GM19025 (cell line): ENCODE results near the gene MAPK8IP2.

ENCODE experiments used
- ATAC-seq: cut with Tn5 transposase; IDR thresholded peaks from one replicate; pipeline ENCODE4 v1.9.1; 2021; ENCODE audit warnings: mild to moderate bottlenecking, low read depth, moderate library complexity; ENCODE audit not compliant: unreplicated experiment

MAPK8IP2 gene

DNA sequence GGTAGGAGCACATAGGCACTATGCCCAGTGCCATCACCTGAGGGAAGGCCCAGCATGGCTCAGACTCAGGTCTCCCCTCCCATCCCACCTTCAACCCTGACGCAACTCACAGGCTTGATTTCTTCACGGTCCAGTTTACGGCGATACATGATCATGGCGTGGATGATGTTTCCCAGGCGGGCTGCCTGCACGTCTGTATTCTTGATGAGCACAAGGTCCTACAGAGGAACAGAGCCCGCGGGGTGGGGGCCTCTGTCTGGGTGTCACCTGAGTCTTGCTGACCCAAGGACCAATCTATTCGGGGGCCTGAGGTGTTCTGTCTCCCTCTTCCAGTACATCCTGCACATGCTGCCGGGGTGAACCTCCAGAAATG is 26.2 kb upstream of the MAPK8IP2 start:
- no peak for ATAC-seq

DNA sequence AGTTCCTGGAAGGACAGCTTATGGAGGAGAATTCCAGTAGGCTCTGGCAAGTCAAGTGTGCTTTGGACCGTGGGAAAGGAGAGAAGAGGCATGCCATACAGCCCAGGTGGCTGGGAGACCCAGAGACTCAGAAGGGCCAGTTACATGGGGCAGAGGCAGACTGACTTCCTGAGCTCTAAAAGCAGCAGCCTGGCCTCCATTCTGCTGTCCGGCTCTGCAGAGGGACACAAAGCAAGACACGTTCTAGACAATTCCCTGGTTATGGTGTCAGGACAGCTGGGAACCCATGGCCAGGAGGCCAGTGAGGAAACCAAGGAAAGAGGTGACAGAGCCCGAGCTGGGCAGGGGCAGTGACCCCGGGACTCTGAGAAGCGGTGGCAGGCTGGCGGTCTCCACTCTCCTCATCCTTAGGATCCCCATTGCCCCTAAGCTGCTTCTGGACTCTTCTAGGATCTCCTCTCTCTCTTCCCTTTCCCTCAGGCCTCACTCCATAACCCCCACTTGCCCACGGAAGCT is 25.1 kb upstream of the MAPK8IP2 start:
- ATAC-seq: no peak

DNA sequence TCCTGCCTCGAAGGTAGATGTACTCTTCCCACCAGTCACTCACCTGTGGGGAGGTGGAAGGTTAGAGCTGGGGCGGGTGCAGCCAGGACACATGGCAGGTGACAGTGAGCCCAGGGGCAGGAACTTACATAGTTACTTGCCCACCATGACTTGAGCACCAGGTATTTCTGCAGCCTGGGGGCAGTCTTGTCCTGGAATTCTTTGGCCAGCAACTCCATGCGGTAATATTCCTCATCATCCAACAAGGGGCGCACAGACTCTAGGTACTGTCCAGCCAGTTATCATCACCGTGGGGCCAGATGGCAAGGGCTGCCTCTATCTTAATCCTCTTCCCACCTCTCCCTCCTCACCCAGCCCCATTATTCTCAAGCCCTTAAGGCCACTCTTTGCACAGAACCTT is 24.5 kb upstream of the MAPK8IP2 start:
- ATAC-seq: no peak

GRCh38 chr22:50576806-50577696 is 23.5 kb upstream of the MAPK8IP2 start:
- no peak for ATAC-seq

DNA sequence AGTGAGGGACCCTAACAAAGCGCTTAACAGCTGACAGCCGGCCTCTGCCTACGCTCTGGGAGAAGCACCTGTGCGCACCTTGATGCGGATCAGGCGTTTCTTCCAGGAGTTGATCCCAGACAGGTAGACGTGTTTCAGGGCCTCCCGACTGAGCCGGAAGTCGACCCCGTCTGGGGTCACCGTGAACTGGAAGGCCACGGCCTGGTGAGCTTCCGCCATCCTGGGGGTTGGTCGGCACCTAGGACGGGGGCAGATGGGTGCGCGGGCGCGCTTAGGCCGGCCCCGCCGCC is 23.0 kb upstream of the MAPK8IP2 start:
- ATAC-seq: no peak

DNA sequence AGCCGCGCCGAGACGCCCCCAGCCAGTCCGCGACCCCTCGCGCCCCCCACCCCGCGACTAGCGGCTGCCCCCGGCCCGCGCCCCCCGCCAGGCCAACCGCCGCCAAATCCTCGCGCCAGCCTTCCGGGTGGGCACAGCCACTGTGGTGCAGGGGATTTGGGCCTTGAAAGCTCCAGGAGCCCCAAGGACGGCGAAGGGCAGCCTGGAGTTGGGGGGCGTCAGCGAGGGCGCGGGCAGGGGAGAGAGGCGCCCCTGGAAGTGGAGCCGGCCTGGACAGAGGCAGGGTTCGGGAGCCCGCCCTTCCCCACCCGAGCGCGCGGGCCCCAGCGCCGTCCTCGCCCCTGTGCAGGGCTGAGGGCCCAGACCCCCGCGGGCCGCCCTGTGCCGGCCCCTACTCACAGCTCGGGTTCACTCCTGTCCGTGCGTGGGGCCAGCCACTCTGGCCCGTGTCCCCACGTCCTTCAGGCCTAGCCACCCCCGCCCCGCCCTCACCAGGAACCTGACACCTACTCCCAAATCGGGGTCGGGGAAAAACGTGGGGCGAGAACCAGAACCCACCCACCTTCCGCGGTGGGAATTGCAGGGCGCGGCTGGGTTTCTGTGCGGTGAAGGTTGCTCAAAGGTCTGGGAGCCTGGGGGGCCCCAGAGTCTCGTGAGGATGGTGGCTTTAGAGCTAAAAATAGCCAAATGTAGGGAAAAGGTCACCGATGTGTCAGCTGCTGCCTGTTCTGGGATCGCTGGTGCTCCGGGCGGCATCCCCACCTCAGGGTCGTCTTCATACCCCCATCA is 22.4 kb upstream of the MAPK8IP2 start, which contains the start of gene CPT1B:
TSS of gene CPT1B (minus strand) at position 441 of the 789 bp plus-strand sequence. CDS start 512 bp downstream, outside the sequence.
- ATAC-seq: no peak

DNA sequence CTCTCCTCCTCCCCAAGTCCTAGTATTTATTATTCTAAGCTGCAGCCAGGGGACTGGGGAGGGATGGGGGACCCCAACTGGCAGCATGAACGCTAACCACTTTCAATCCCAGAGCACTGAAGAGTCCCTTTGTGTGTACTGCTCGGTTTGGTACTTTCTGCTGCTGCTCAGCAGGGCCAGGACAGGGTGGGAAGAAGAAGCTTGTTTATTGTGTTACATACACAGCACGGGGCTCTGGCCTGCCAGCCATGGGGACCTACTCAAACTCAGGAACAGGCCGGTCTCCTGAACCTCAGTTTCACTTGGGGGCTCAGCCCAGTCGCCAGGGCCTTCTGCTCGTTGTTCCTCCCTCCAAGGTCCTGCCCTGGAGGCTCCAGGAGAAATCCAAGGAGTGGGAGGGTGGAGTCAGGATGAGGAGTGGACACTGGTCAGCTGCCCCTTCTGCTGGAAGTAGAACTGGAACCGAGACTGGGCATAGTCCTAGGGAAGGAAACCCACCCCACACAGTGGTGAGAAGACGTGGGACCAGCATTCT is 21.8 kb upstream of the MAPK8IP2 start:
- no peak for ATAC-seq

GRCh38 chr22:50579752-50580151 is 20.8 kb upstream of the MAPK8IP2 start:
- ATAC-seq: no peak

- no peak for ATAC-seq
These were observed 19.3 kb upstream of the MAPK8IP2 start for GRCh38 chr22:50581031-50581949.

- no peak for ATAC-seq
These were observed 18.6 kb upstream of the MAPK8IP2 start for GRCh38 chr22:50581950-50582492.

DNA sequence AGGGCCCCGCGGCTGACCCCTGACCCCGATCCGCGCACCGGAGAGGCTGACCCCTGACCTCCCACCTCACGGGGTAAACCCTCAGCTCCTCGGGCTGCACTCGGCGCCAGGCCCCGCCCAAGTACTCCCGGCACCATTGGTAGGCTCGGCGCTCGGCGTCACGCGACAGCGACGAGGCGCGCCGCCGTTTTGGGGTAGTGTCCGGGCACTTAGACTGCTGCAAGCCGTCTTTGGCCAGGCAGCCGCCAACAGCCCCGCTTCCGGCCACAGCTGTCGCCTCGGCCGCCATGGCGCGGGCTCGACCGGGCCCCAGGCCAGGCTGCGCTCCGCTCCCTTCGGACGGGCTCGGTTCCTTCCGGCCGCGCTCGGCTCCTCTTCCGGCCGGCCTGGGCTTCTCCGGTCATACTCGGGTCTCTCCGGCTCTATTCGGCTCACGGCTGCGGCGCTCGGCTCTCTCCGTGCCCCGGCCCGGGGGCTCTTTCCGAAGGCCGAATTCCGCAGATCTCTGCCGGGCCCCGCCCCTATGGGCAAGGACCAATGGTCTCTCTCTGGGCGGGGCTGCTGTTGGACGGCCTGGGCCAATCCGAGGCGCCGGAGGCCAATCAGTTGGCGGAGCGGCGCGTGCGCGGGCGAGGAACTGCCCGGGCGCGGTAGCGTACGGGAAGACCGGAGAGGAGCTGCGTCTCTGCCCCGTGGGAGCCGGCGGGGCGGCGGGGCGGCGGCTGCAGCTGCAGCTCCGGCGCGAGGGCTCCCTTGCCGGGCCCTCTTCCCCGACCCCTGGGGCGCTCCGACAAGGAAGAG is 17.9 kb upstream of the MAPK8IP2 start, which contains the start of gene CHKB:
TSS of gene CHKB (minus strand) at position 357 of the 801 bp plus-strand sequence. CDS start at position 289, 68 bp downstream.
- peak; percentile 88 for ATAC-seq

DNA sequence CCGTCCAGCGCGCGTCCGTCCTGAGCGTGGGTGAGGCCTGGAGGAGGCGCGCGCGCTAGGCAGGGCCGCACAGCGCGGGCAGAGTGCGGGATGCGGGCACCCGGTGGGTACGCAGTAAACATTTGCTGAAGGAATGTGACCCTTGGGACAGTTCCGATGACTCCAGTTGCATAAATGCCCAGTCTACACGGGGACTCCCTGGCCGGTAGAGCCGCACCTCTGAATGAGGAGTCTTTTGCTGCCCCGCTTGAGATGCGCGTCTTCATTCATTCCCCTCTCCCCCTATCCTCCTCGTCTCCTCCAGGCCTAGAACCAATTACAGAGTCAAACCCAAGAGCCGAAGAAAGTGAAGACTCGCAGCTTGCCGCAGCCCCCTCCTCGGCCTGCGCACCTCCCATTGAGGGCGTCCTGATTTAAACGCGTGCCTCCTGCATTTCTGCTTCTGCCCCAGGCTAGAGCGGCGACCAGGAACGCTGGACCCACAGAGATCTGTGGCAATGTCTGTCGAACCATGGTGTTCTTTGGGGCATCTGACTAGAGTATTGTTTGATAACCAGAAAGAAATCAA is 17.2 kb upstream of the MAPK8IP2 start:
- ATAC-seq: peak; percentile 22

DNA sequence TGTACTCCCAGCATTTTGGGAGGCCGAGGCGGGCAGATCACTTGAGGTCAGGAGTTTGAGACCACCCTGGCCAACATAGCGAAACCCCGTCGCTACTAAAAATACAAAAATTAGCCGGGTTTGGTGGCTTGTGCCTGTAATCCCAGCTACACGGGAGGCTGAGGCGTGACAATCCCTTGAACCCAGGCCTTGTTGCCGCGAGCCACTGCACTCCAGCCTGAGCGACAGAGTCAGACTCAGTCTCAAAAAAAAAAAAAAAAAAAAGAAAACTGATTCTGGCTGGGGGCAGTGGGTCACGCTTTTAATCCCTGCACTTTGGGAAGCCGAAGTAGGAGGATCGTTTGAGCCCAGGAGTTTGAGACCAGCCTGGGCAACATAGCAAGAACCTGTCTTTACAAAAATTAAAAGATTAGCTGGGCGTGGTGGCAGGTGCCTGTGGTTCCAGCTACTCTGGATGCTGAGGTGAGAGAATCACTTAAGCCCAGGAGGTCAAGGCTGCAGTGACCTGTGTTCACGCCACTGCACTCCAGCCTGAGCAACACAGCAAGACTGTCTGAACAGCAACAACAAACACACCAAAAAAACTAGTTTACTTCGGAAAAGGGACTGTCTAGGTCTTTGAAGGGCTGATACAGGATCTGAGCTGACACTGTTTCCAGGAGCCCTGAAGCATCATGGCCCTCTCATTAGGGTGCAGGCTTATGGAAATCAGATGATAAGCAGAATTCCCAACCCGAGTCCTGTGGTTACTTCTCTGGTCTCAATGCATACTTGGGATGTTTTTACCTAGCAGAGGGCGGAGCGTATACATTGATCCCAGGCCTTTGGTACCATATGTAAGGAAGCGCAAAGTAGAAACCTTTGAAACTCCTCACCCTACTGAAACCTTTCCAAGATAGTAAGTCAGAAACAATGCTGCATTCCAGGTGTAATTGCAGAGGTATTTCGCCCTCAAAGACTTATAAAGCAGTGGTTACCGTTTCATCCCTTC is 16.2 kb upstream of the MAPK8IP2 start:
- no peak for ATAC-seq

DNA sequence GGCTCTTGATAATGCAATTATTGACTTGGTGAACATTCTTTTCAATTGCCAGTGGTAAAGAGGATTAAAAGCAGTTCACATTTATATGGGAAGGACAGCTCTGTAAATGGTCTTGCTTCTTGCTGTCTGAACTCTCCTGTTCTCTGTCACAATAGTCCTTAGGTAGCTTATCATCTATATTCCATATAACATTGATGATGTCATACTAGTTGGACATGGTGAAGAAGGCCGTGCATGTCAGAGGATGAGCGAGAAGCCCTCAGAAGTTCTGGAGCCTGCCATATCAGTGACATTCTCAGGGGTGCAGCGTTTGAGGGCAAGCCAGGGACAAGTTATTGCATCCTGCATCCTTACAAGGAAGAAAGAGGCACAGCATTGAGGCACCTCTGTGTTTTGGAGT is 15.4 kb upstream of the MAPK8IP2 start:
- ATAC-seq: no peak

DNA sequence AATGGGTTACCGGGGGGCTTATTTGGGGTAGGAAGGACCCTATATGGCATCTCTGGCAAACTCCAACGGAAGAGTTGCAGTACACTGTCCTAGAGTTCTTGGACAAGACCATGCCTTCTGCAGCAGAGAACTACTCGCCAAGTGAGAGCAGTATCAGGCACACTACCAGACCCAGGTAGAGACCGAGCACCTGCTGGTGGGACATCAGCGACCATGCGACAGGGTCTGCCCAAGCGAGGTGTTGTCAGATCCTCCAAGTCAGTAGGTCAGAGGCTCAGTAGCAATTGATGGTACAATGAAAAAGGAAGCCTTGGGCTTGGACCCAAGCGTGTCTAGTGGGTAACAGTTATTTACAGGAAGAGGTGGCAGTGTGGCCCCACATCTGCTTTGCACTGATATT is 14.8 kb upstream of the MAPK8IP2 start:
- ATAC-seq: no peak

DNA sequence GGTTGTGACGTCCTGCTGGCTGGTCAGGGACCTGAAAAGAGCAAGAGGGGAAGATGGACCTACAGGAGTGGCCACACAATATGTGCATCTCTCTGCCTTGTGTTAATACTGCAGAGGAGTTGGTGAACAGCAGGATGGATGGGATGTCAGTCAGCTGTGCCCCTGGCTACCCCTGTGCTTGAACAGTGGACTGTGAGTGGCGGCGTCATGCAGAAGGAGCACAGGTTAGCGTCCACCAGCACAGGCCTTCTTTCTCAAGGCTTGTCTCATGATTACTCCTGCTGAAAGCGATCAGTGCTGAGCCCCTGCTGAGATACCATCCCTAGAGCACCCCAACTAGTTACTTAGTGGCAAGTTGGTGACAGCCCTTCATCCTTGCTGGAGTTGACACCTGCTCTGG is 14.2 kb upstream of the MAPK8IP2 start:
- ATAC-seq: no peak

DNA sequence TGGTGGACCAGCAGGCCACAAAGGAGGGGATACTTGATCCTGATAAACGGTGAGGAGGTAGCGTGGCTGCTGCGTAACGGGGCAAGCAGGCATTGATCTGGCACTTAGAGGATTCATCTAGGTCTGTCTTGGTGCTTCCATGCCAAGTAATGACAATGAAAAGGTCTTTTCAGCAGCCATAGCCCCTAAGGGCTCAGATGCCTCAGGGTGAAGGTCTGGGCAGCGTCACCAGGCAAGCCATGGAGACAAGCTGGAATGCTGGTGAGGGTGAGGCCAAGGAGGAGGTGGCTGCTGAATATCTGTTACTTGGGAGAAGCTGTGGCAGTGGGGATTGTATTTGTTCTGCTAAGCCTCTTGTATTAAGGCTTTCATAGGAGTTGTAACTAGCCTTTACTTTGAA is 13.2 kb upstream of the MAPK8IP2 start:
- ATAC-seq: no peak

GRCh38 chr22:50595189-50595588 is 5.4 kb upstream of the MAPK8IP2 start:
- ATAC-seq: no peak
